Gastrocnemius medialis (tissue), 4 donors: Measurements from ENCODE around the gene SDC1. TPM values are rescaled to one million over a fixed set of nuclear protein-coding genes. Genes with fewer than 3 reads are reported as not detected.

Source experiments
- ATAC-seq, 2 donors: fragments of 150-250 bp; one replicate each; pipeline ENCODE4 v1.9.1; 2016
- DNase-seq, 2 donors: peaks; one replicate each; pipeline ENCODE4 v3.0.0-alpha.2; 2019
- H3K27ac ChIP-seq, 4 donors: fragments of 200-600 bp; sonication (generic); 1 replicate in 1 of 4; 2 replicates in 3 of 4; pipeline ENCODE4 v1.5.1; 2016 to 2018; ENCODE audit warnings: mild to moderate bottlenecking in 2 of 4, moderate library complexity in 1 of 4
- H3K27me3 ChIP-seq, 3 donors: fragments of 200-600 bp; sonication (generic) in 2 of 3; 1 replicate in 1 of 3; 2 replicates in 2 of 3; pipeline versions ENCODE4 v1.5.1 to v1.6.0; 2016 to 2019; ENCODE audit warnings: mild to moderate bottlenecking in 1 of 3, moderate library complexity in 1 of 3
- H3K36me3 ChIP-seq, 2 donors: fragments of 200-600 bp; sonication (generic) in 1 of 2; one replicate each; pipeline ENCODE4 v1.5.1; 2017 to 2018
- H3K4me1 ChIP-seq, 2 donors: fragments of 200-600 bp; sonication (generic) in 1 of 2; one replicate each; pipeline ENCODE4 v1.5.1; 2016 to 2017; ENCODE audit warnings: mild to moderate bottlenecking in 2 of 2
- H3K4me3 ChIP-seq, 4 donors: fragments of 200-600 bp; sonication (generic) in 3 of 4; 1 replicate in 1 of 4; 2 replicates in 3 of 4; pipeline ENCODE4 v1.5.1; 2016 to 2019; ENCODE audit warnings: mild to moderate bottlenecking in 2 of 4
- H3K9me3 ChIP-seq, 3 donors: fragments of 200-600 bp; sonication (generic) in 2 of 3; 1 replicate in 1 of 3; 2 replicates in 2 of 3; pipeline ENCODE4 v1.5.1; 2016 to 2019
- CTCF ChIP-seq, 5 experiments: fragments of 450-650 bp in 3 of 5; fragments of 200-600 bp in 2 of 5; sonication (generic) in 2 of 5; IDR thresholded peaks in 4 of 5; conservative IDR thresholded peaks in 1 of 5; 1 replicate in 4 of 5; 2 replicates in 1 of 5; pipeline ENCODE4 v1.5.1; 2016 to 2019; ENCODE audit warnings: antibody characterized with exemption in 5 of 5, mild to moderate bottlenecking in 3 of 5, moderate library complexity in 3 of 5
- POLR2A ChIP-seq, 2 donors: fragments of 450-650 bp; IDR thresholded peaks; one replicate each; pipeline ENCODE4 v1.6.1; 2017; ENCODE audit warnings: antibody characterized with exemption in 2 of 2, mild to moderate bottlenecking in 2 of 2, moderate library complexity in 2 of 2
- in situ Hi-C, 4 donors: fragments of 200-750 bp; cut with MboI; loops; one replicate each; pipeline versions ENCODE4 v1.15.0 to v1.8.0; 2017; ENCODE audit warnings: low sequenced_read_pairs in 4 of 4
- intact Hi-C: fragments of 100-400 bp; cut with DNase I; formaldehyde crosslinking; loops from one replicate; pipeline ENCODE4 v1.15.1; 2023; ENCODE audit warnings: low total_unique reads
- total RNA-seq, 4 donors: library from RNA; depleted of rRNA; stranded (reverse); fragments of >200 nt; gene quantifications; one replicate each; pipeline versions ENCODE4 v1.1.0 to v1.2.3, GENCODE V29; 2016

The SDC1 gene
- total RNA-seq, 4 donors from 2014 or later, result 0.41 to 1.2 (median 1.2) TPM; not detected in 1

- H3K4me1 ChIP-seq, result no peaks in the 10 kb centered on the region
- H3K36me3 ChIP-seq, result no peaks in the 10 kb centered on the region
- no peak for DNase-seq
- no peak overlapping the region for H3K4me3 ChIP-seq
- in situ Hi-C loops, result no loop called here
- intact Hi-C loops, result no loop called here
- H3K27ac ChIP-seq, result no peak overlapping the region
- no peaks in the 10 kb centered on the region for H3K27me3 ChIP-seq
- TF ChIP-seq CTCF (IDR thresholded peaks at IDR 0.05 in 4 of 5, conservative IDR thresholded peaks at IDR 0.05 in 1 of 5) (no peak), POLR2A (IDR thresholded peaks at IDR 0.05) (no peak)
- H3K9me3 ChIP-seq, result no peaks in the 10 kb centered on the region
- ATAC-seq, result no peak
These were observed 46.1 kb downstream of the SDC1 start for GRCh38 chr2:20178666-20179465.

DNA sequence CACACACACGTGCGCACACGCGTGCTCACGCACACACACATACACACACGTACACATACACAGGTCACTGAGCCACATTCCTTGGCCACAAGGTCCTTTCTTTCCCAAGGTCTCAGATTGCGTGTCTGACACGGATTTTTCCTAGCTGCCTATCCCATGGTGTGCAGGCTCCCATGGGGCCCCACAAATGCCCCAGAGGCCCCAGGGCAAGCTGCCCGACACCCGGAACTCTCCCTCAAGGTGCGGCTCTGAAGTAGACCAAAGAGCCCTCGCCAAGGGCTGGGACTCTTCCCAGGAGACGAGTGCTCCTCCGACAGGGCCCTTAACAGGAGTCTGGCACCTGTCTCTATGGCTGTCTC is 46.7 kb downstream of the SDC1 start:
- DNase-seq, result no peak
- H3K27ac ChIP-seq, result no peak overlapping the region
- intact Hi-C loops, result no loop called here
- no peak overlapping the region for H3K4me3 ChIP-seq
- in situ Hi-C loops, result no loop called here
- no peaks in the 10 kb centered on the region for H3K9me3 ChIP-seq
- no peak for TF ChIP-seq POLR2A (IDR thresholded peaks at IDR 0.05)
- no peak for TF ChIP-seq CTCF (IDR thresholded peaks at IDR 0.05 in 4 of 5, conservative IDR thresholded peaks at IDR 0.05 in 1 of 5)
- H3K27me3 ChIP-seq, result no peaks in the 10 kb centered on the region
- H3K36me3 ChIP-seq, result no peaks in the 10 kb centered on the region
- H3K4me1 ChIP-seq, result no peaks in the 10 kb centered on the region
- ATAC-seq, result no peak

- ATAC-seq (no peak), DNase-seq (no peak)
- Histone ChIP-seq H3K4me3 (no peak overlapping the region), H3K36me3 (no peaks in the 10 kb centered on the region), H3K27me3 (no peaks in the 10 kb centered on the region), H3K4me1 (no peaks in the 10 kb centered on the region), H3K27ac (no peak overlapping the region), H3K9me3 (no peaks in the 10 kb centered on the region)
- TF ChIP-seq POLR2A (IDR thresholded peaks at IDR 0.05) (no peak), CTCF (IDR thresholded peaks at IDR 0.05 in 4 of 5, conservative IDR thresholded peaks at IDR 0.05 in 1 of 5) (no peak)
- intact Hi-C loops, result no loop called here
- in situ Hi-C loops, result no loop called here
These were observed 47.2 kb downstream of the SDC1 start for GRCh38 chr2:20177556-20178248.

- H3K9me3 ChIP-seq, result no peaks in the 10 kb centered on the region
- no peak overlapping the region for H3K4me3 ChIP-seq
- no peaks in the 10 kb centered on the region for H3K36me3 ChIP-seq
- H3K4me1 ChIP-seq, result no peaks in the 10 kb centered on the region
- no peak for DNase-seq
- no peak overlapping the region for H3K27ac ChIP-seq
- in situ Hi-C loops (no loop called here), intact Hi-C loops (no loop called here)
- no peak for ATAC-seq
- no peaks in the 10 kb centered on the region for H3K27me3 ChIP-seq
- TF ChIP-seq POLR2A (IDR thresholded peaks at IDR 0.05) (no peak), CTCF (IDR thresholded peaks at IDR 0.05 in 4 of 5, conservative IDR thresholded peaks at IDR 0.05 in 1 of 5) (no peak)
These were observed 48.2 kb downstream of the SDC1 start for GRCh38 chr2:20176760-20177159.
